PC-9 (cell line): Measurements from ENCODE around the gene INPP5B.

Source experiments
- EZH2 ChIP-seq: fragments of 200-600 bp; sonication (generic); IDR thresholded peaks from 2 replicates; pipeline ENCODE4 v1.8.0; 2017; ENCODE audit warnings: antibody characterized with exemption, low read depth
- TF ChIP-seq, protein P1 (sequence below): fragments of 200-600 bp; sonication (generic); conservative IDR thresholded peaks from 2 replicates; pipeline ENCODE4 v1.6.1; 2017; ENCODE audit warnings: mixed run types, antibody characterized with exemption, mild to moderate bottlenecking, moderate library complexity

DNA sequence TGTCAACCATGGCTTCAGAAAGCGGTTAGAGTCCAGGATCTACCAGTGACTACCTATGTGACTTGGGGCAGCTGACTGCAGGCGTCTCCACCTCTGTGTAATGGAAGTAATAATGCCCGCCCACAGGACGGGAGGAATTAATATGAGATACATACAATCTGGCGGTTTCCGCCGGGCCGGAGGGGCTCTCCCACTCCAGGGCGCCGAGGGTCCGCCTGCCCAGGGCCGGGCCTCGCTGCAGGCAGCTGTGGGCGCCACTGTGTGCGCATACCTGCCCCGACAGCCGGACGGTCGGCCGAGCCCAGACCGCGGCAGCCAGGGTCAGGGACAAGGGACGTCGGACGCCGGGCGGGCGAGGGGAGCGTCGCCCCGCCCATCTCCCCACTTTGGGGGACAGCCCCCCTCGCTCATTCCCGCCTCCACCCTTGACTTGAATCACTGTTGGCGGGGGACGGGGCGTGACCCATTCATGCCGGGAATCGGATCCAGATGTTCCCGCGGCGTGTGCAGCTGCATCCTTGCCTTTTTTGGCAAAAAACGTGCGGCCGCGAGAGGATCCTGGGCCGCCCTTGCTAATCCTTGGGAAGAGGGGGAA lies 49.0 kb upstream of the INPP5B start:
- no peak for TF ChIP-seq EZH2
- TF ChIP-seq, protein P1, sequence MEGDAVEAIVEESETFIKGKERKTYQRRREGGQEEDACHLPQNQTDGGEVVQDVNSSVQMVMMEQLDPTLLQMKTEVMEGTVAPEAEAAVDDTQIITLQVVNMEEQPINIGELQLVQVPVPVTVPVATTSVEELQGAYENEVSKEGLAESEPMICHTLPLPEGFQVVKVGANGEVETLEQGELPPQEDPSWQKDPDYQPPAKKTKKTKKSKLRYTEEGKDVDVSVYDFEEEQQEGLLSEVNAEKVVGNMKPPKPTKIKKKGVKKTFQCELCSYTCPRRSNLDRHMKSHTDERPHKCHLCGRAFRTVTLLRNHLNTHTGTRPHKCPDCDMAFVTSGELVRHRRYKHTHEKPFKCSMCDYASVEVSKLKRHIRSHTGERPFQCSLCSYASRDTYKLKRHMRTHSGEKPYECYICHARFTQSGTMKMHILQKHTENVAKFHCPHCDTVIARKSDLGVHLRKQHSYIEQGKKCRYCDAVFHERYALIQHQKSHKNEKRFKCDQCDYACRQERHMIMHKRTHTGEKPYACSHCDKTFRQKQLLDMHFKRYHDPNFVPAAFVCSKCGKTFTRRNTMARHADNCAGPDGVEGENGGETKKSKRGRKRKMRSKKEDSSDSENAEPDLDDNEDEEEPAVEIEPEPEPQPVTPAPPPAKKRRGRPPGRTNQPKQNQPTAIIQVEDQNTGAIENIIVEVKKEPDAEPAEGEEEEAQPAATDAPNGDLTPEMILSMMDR = no peak
